Mesothelial cell of epicardium (in vitro differentiated cells): ENCODE data around the gene ARVCF. TPM values are rescaled to one million over a fixed set of nuclear protein-coding genes. Genes with fewer than 3 reads are reported as not detected.
"Not testable (repeated sequence)": the region's sequence is repeated elsewhere in the genome, so short reads cannot be mapped to it uniquely, and the experiment has no call there.

Source experiments
- DNase-seq, 2 experiments: peaks; one replicate each; pipeline ENCODE4 v3.0.0; 2021; ENCODE audit warnings: low spot score in 2 of 2; ENCODE audit not compliant: unreplicated experiment in 2 of 2
- H3K27ac Mint-ChIP-seq: 2 replicates; pipeline ENCODE4 v1.8.0; 2021; ENCODE audit warnings: mixed read lengths
- H3K27me3 Mint-ChIP-seq: 2 replicates; pipeline ENCODE4 v1.8.0; 2021; ENCODE audit warnings: low read depth, mixed read lengths
- H3K36me3 Mint-ChIP-seq: 2 replicates; pipeline ENCODE4 v1.8.0; 2021; ENCODE audit warnings: mixed read lengths
- H3K4me1 Mint-ChIP-seq: 2 replicates; pipeline ENCODE4 v1.8.0; 2021; ENCODE audit warnings: mixed read lengths
- H3K4me3 Mint-ChIP-seq: 2 replicates; pipeline ENCODE4 v1.8.0; 2021; ENCODE audit warnings: mild to moderate bottlenecking, moderate library complexity, mixed read lengths
- H3K9me3 Mint-ChIP-seq: 2 replicates; pipeline ENCODE4 v1.8.0; 2021; ENCODE audit warnings: mixed read lengths
- CTCF ChIP-seq: fragments of 200-600 bp; sonication (generic); IDR thresholded peaks from one replicate; pipeline ENCODE4 v1.5.0; 2021; ENCODE audit warnings: antibody characterized with exemption; ENCODE audit not compliant: unreplicated experiment
- total RNA-seq: library from RNA; stranded (reverse); gene quantifications from 3 replicates; pipeline ENCODE4 v1.2.1, GENCODE V29; 2021

ARVCF gene
- total RNA-seq, 1 donor from 2014 or later = 41.2 TPM

DNA sequence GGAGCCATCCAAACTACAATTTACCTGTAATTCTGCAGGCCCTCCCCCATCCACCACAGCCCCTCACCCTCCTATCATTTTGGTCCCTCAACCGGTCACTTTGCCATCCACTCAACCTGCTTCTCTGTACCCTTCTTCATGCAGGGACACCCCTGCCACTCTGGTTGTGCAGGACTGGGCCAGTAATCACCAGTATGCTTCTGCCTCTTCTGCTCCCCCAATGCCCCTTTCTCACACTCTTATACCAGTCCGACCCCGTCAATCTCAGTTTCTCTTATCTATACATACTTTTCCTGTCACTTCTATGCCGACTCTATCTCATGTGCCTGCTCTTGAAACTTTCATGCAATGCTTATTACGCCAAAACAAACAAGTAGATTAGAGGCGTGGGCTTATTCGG lies 80.1 kb downstream of the ARVCF start:
- no peak overlapping the region for H3K27ac Mint-ChIP-seq
- no peak for DNase-seq
- TF ChIP-seq CTCF = no peak
- no peak overlapping the region for H3K4me3 Mint-ChIP-seq
- H3K4me1 Mint-ChIP-seq = peaks cover 8% of the 10 kb centered on the region
- H3K9me3 Mint-ChIP-seq = peaks cover 20% of the 10 kb centered on the region
- H3K36me3 Mint-ChIP-seq = peaks cover 35% of the 10 kb centered on the region
- H3K27me3 Mint-ChIP-seq = no peaks in the 10 kb centered on the region

GRCh38 chr22:19935123-19935718 lies 81.4 kb downstream of the ARVCF start:
- H3K27me3 Mint-ChIP-seq, DNase-seq, H3K27ac Mint-ChIP-seq, H3K4me3 Mint-ChIP-seq, H3K4me1 Mint-ChIP-seq: not testable (repeated sequence)
- Mint-ChIP-seq H3K36me3 (peaks cover 35% of the 10 kb centered on the region), H3K9me3 (peaks cover 20% of the 10 kb centered on the region)

DNA sequence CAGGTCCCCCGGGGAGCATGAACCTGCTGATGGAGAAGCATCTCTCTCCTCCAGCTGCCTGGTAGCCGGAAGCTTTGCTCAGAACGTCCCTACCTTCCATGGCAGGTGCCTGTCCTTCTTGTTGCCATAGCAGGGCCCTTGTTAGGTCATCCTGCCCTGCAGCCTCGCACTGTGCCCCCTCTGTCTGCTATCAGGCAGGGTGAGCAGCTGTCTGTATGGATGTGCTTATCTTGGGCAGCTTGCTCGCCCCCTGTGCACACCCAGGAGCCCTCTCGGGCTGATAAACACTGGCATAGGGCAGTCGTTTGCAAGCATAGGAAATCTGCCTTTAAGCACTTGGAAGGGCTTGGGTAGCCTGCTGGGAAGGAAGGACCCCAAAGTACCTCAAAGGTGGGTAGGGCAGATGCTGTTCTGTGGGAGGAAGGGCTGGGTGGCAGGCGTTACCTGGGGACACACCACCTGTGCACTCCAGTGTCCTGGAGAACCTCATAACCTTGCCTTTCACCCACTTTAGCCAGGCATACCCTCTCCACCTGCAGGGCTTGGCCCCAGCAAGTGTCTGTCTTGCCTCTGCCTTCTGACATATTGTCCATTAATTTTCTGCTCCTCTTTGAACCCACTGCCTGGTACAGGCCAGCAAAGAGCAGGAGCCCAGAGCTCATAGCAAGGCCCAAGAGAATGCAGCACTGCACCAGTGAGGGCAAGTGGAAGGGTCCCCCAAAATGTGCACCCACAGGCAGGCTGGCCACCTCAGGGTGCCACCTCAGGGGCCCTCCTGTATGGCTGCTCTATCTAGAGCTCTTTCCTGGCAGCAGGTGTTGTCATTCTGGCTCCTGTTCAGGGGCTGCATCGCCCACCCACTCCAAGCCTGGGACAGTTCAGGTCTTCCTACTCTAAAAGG lies 83.0 kb downstream of the ARVCF start:
- Mint-ChIP-seq H3K27ac (no peak overlapping the region), H3K9me3 (peaks cover 20% of the 10 kb centered on the region), H3K4me3 (no peak overlapping the region), H3K4me1 (no peaks in the 10 kb centered on the region), H3K27me3 (no peaks in the 10 kb centered on the region), H3K36me3 (peaks cover 35% of the 10 kb centered on the region)
- no peak for TF ChIP-seq CTCF
- DNase-seq = no peak

DNA sequence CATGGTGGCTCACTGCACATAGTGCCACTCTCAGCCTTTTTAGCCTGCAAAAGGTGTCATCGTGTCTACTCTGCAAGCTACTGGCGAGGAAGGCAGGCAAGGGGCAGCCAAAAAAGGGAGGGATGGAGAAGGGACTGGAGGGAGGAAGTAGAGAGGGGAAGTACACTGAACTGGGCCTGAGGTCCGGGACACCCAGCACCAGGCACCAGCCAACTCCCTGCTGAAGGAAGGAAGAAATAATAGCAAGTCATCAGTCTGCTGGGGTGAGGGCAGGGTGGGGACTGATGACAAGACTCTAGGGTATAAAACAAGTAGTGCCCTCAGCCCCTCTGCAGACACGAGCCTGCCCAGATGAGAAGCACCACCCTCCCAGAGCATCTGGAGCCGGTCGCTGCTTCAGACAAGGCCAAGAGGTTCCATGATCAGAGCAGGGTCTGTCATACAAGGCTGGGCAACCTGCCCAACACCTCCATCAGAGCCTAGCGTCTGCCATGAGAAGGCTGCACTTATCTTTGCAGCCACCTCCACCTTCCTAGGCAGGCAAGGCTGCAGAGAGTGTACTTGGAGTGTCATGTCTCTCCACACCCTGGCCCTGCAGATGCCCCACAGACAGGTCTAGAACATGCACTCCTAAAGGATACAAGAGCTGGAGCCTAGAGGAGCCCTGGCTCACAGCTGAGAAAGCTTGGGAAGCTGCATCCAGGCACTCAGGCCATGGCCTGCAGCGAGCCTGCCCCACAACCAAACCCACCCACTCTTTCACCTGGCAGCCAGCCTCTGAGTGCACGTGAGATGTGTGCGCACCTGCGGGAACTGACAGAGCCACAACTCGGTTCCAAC lies 84.0 kb downstream of the ARVCF start:
- no peak overlapping the region for H3K27ac Mint-ChIP-seq
- no peak overlapping the region for H3K4me3 Mint-ChIP-seq
- peaks cover 32% of the 10 kb centered on the region for H3K36me3 Mint-ChIP-seq
- TF ChIP-seq CTCF = no peak
- H3K27me3 Mint-ChIP-seq = no peaks in the 10 kb centered on the region
- peaks cover 20% of the 10 kb centered on the region for H3K9me3 Mint-ChIP-seq
- DNase-seq = no peak
- no peaks in the 10 kb centered on the region for H3K4me1 Mint-ChIP-seq

GRCh38 chr22:19931514-19931913 lies 85.1 kb downstream of the ARVCF start:
- TF ChIP-seq CTCF = no peak
- no peaks in the 10 kb centered on the region for H3K27me3 Mint-ChIP-seq
- peaks cover 14% of the 10 kb centered on the region for H3K9me3 Mint-ChIP-seq
- no peak overlapping the region for H3K27ac Mint-ChIP-seq
- peaks cover 21% of the 10 kb centered on the region for H3K36me3 Mint-ChIP-seq
- no peak for DNase-seq
- no peaks in the 10 kb centered on the region for H3K4me1 Mint-ChIP-seq
- no peak overlapping the region for H3K4me3 Mint-ChIP-seq
